Aorta (tissue), 5 donors: ENCODE results near the gene PTPRK. TPM values are rescaled to one million over a fixed set of nuclear protein-coding genes. Genes with fewer than 3 reads are reported as not detected.

Source experiments
- ATAC-seq: fragments of 200-7000 bp; cut with Tn5 transposase; one replicate; pipeline ENCODE4 v1.9.1; 2022; ENCODE audit warnings: moderate library complexity; ENCODE audit not compliant: low FRiP score
- DNase-seq, 2 donors: peaks; one replicate each; pipeline ENCODE4 v3.0.0-alpha.2; 2020
- H3K27ac ChIP-seq, 2 donors: one replicate each; pipeline ENCODE4 v1.5.1; 2013; ENCODE audit warnings: low read length in 2 of 2, mild to moderate bottlenecking in 2 of 2, moderate library complexity in 2 of 2, control low read depth in 1 of 2, inconsistent platforms in 1 of 2, low read depth in 1 of 2
- H3K27me3 ChIP-seq, 2 donors: one replicate each; pipeline ENCODE4 v1.6.1; 2013; ENCODE audit warnings: control low read depth in 1 of 2, low read length in 1 of 2, mild to moderate bottlenecking in 1 of 2, moderate library complexity in 1 of 2; ENCODE audit not compliant: insufficient read depth in 2 of 2, control insufficient read depth in 1 of 2
- H3K36me3 ChIP-seq, 2 donors: one replicate each; pipeline ENCODE4 v1.6.1; 2013; ENCODE audit warnings: control low read depth in 1 of 2, low read length in 1 of 2, mild to moderate bottlenecking in 1 of 2; ENCODE audit not compliant: insufficient read depth in 2 of 2, control insufficient read depth in 1 of 2
- H3K4me1 ChIP-seq, 2 donors: one replicate each; pipeline ENCODE4 v1.6.1; 2013; ENCODE audit warnings: low read length in 2 of 2, control low read depth in 1 of 2, mild to moderate bottlenecking in 1 of 2, moderate library complexity in 1 of 2; ENCODE audit not compliant: insufficient read depth in 2 of 2, control insufficient read depth in 1 of 2
- H3K4me3 ChIP-seq, 2 donors: one replicate each; pipeline ENCODE4 v1.5.1; 2013; ENCODE audit warnings: low read length in 2 of 2, control low read depth in 1 of 2, mild to moderate bottlenecking in 1 of 2
- H3K9me3 ChIP-seq: one replicate; pipeline ENCODE4 v1.6.1; 2013; ENCODE audit warnings: mild to moderate bottlenecking, low read length; ENCODE audit not compliant: control insufficient read depth
- WGBS, 2 donors: extraction: QIAGEN DNeasy Blood & Tissue Kit; methylation state at CpG; one replicate each; pipeline ENCODE4 v1.1.7; 2013; 5-methylcytosine and 5-hydroxymethylcytosine counted together
- intact Hi-C, 2 donors: fragments of 100-400 bp; cut with DNase I; formaldehyde crosslinking; loops; one replicate each; pipeline versions ENCODE4 v1.14.2 to v1.15.0; 2022
- polyA plus RNA-seq, 2 donors: library from polyadenylated mRNA; stranded (reverse); fragments of 200-250 nt; gene quantifications; one replicate each; pipeline ENCODE4 v1.2.3, GENCODE V29; 2013
- total RNA-seq, 2 donors: library from RNA; stranded (reverse); fragmentation: NEBNext Ultra II Directional; extraction: Animal tissue kit (Norgen Biotek cat#: 25700); gene quantifications; one replicate each; pipeline ENCODE4 v1.2.1, GENCODE V29; 2021
- donor health status: healthy with polysubstance abuse.
- donor health status: Bipolar disorder and iron deficiency.
- donor health status: DM: no; HTN: no; CAD: no.
- donor health status: DM: no; HTN: no; CAD: no.
- donor health status: DM: yes; HTN: yes; CAD: no.

PTPRK gene
- total and polyA plus RNA-seq, 4 donors: 3.9 to 50.6 (median 24.9) TPM

DNA sequence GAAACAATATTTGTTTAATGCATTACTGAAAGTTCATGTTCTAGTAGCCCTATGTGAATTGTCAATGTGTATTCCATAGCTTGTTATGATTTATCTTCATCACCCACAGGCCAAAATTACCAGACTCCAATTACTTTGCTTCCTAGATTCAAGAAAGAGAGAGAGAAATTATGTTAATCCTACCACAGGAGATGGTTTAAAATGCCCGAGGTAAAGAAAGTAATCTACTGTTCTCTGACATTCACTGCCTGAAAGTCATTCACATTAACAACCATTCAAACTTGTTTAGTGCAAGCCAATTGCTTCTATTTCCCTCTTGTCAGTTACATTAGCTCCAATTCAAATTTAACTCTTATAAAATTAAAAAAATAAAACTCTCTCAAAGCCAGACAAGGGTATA lies 359.1 kb downstream of the PTPRK start:
- DNase-seq: no peak
- H3K9me3 ChIP-seq: no peaks in the 10 kb centered on the region
- H3K27ac ChIP-seq: no peak overlapping the region
- no peak for ATAC-seq
- WGBS, 2 donors: 66 to 73% methylated on average over 1 of the region's 1 CpG
- intact Hi-C loops: no loop called here
- H3K4me3 ChIP-seq: no peak overlapping the region
- H3K36me3 ChIP-seq: no peaks in the 10 kb centered on the region
- H3K27me3 ChIP-seq: no peaks in the 10 kb centered on the region
- H3K4me1 ChIP-seq: no peaks in the 10 kb centered on the region

DNA sequence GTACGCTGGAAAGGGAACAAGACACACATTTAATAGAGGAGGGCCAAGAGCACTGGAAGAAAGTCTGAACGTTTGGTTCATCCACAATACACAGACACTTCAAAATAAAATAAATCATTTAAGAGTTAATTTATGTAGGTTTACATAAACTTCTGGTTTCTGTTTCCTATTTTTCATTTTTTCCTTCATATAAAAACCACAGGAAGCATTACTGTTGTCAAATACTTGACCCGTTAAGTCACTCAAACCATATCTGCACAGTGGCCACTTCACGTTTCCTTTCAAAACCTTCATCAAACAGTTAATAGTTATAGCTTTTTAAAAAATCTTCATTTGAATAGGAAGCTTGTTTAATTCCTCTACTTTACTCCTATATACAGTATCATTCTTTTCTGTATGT lies 361.9 kb downstream of the PTPRK start:
- no peaks in the 10 kb centered on the region for H3K27me3 ChIP-seq
- no peaks in the 10 kb centered on the region for H3K9me3 ChIP-seq
- H3K36me3 ChIP-seq: no peaks in the 10 kb centered on the region
- WGBS, 2 donors: 69 to 72% methylated on average over 4 of the region's 4 CpGs
- no peak for DNase-seq
- intact Hi-C loops: no loop called here
- H3K27ac ChIP-seq: no peak overlapping the region
- ATAC-seq: no peak
- H3K4me1 ChIP-seq: no peaks in the 10 kb centered on the region
- H3K4me3 ChIP-seq: no peak overlapping the region

DNA sequence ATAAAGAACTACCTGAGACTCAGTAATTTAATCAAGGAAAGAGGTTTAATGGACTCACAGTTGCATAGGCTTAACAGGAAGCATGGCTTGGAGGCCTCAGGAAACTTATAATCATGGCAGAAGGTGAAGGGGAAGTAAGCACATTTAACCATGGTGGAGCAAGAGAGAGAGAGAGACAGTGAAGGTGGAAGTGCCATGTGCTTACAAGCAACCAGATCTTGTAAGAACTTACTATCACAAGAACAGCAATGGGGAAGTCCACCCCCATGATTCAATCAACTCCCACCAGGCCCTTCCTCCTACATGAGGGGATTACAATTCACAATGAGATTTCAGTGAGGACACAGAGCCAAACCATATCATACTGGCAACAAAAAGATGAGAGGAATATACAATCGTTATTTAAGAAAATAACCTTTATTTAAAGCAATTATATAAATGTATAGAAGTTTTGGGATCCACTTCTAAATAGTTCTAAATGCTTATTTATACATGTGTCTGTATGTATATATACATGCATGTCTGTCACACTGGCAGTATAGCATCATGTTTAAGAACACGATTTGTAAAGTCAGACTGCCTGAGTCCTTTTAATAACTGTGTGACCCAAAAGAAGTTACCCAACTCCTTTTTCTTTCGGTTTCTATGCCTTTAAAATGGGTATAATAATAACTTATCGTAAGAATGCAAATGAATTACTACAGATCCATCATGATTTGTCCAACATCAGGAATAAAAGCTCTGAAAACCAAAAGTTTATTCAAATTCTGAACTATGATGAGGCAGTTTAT lies 363.9 kb downstream of the PTPRK start:
- DNase-seq (no peak), ATAC-seq (no peak)
- no peaks in the 10 kb centered on the region for H3K4me1 ChIP-seq
- intact Hi-C loops: no loop called here
- WGBS, 2 donors: 95 to 96% methylated on average over 4 of the region's 4 CpGs
- H3K27me3 ChIP-seq: no peaks in the 10 kb centered on the region
- H3K36me3 ChIP-seq: no peaks in the 10 kb centered on the region
- H3K9me3 ChIP-seq: no peaks in the 10 kb centered on the region
- H3K27ac ChIP-seq: no peak overlapping the region
- H3K4me3 ChIP-seq: no peak overlapping the region

DNA sequence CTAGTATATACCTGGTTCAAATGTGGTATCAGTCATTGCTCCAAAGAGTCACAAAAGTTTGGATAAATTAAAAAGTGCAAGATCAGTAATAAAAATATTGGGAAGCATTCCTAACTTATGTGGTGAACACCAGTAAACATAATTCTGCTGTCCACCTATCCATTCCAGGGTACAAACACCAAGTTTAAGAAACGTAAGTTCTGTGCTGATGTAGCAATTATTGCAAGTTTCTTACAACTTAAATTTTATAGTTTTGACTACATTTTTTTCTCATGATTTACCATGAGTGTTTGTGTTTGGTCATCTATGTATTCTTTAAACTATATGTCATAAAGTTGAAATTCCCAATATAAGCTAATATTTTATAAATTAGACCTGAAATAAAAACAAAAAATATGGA lies 364.6 kb downstream of the PTPRK start:
- Histone ChIP-seq H3K9me3 (no peaks in the 10 kb centered on the region), H3K4me3 (no peak overlapping the region), H3K4me1 (no peaks in the 10 kb centered on the region), H3K27ac (no peak overlapping the region), H3K36me3 (no peaks in the 10 kb centered on the region), H3K27me3 (no peaks in the 10 kb centered on the region)
- DNase-seq (no peak), ATAC-seq (no peak)
- WGBS, 2 donors: 96 to 97% methylated on average over 1 of the region's 1 CpG
- intact Hi-C loops: no loop called here

DNA sequence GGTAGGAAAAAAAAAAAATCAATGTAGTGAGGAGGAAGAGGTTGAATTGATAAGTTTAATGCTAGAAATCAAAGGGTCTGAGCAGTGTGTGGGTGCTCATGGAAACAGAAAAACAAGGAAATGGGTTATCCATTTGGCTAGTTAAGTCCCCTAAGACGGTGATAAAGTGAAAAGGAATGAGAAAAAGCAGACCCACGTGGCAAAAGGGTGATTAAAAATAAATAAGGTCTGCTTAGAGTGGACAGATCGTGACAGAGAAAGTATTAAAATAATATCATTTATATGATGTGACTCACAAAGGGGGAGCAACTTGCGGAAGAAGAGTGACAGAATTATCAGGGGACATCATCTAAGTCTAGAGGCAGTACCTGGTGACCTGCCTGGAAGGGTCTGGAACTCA lies 367.8 kb downstream of the PTPRK start:
- no peak for DNase-seq
- Histone ChIP-seq H3K4me3 (no peak overlapping the region), H3K4me1 (no peaks in the 10 kb centered on the region), H3K36me3 (no peaks in the 10 kb centered on the region), H3K9me3 (no peaks in the 10 kb centered on the region), H3K27me3 (no peaks in the 10 kb centered on the region), H3K27ac (no peak overlapping the region)
- WGBS, 2 donors: 68 to 70% methylated on average over 4 of the region's 4 CpGs
- no peak for ATAC-seq
- intact Hi-C loops: no loop called here

DNA sequence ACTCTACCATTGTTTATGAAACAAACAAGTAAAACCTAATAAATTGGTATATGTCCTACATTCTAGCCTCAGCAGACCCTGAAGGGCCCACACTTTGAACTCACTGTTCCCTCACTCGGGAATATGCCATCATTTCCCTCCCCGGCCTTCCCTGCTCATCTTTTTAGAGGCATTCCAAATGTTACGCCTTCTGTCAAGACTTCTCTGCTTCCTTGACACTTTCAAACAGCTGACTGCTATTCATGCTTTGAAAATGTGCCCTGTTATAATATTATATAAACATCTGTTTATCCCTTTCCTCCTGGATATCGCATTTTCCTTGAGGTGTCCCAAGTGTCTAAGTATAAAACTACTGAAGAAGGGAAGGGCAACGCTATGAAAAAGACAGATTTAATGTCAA lies 370.0 kb downstream of the PTPRK start:
- Histone ChIP-seq H3K36me3 (no peaks in the 10 kb centered on the region), H3K4me3 (no peak overlapping the region), H3K27ac (no peak overlapping the region), H3K9me3 (no peaks in the 10 kb centered on the region), H3K4me1 (no peaks in the 10 kb centered on the region), H3K27me3 (no peaks in the 10 kb centered on the region)
- DNase-seq: no peak
- WGBS, 2 donors: 94 to 96% methylated on average over 5 of the region's 5 CpGs
- no peak for ATAC-seq
- intact Hi-C loops: no loop called here

DNA sequence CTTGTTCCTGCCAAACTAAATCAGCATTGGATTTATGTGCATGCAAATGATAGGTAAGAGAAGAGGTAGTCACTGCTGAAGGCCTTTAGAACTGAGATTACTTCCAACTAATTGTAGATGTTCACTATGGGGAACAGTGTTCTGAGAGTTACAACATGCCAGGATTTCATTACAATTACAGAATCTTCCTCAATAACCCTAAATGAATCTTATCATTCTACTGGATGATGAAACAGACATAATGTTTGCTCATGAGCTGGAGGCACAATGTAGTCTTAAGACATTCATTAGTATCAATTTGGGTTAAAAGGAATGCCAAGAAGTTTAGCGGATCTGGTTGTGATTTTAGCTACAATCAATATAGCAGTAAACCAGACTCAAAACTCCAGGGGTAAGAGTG lies 370.6 kb downstream of the PTPRK start:
- ATAC-seq (no peak), DNase-seq (no peak)
- Histone ChIP-seq H3K27ac (no peak overlapping the region), H3K27me3 (no peaks in the 10 kb centered on the region), H3K36me3 (no peaks in the 10 kb centered on the region), H3K4me1 (no peaks in the 10 kb centered on the region), H3K4me3 (no peak overlapping the region), H3K9me3 (no peaks in the 10 kb centered on the region)
- WGBS, 2 donors: 94 to 97% methylated on average over 1 of the region's 1 CpG
- intact Hi-C loops: no loop called here

DNA sequence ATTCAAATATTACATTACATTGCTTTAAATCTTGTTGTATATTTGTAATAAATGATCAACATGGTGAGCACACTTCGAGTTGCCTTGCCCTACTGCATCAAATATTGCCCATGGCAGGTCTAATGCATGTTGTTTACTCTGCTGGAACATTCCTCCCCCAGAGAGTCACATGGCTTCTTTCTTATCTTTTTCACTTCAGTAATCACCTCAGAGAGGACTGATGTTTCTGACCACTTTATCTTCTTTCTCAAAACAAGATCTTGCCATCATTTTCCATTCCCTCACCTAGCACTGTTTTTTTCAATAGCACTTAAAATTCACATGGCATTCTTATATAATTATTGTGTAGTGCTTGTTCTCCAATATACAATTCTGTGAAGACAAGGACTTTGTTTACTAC lies 376.1 kb downstream of the PTPRK start:
- H3K27me3 ChIP-seq: no peaks in the 10 kb centered on the region
- intact Hi-C loops: no loop called here
- no peak overlapping the region for H3K27ac ChIP-seq
- H3K9me3 ChIP-seq: no peaks in the 10 kb centered on the region
- H3K36me3 ChIP-seq: no peaks in the 10 kb centered on the region
- no peak for ATAC-seq
- WGBS, 2 donors: 86 to 90% methylated on average over 1 of the region's 1 CpG
- no peak overlapping the region for H3K4me3 ChIP-seq
- H3K4me1 ChIP-seq: no peaks in the 10 kb centered on the region
- no peak for DNase-seq

DNA sequence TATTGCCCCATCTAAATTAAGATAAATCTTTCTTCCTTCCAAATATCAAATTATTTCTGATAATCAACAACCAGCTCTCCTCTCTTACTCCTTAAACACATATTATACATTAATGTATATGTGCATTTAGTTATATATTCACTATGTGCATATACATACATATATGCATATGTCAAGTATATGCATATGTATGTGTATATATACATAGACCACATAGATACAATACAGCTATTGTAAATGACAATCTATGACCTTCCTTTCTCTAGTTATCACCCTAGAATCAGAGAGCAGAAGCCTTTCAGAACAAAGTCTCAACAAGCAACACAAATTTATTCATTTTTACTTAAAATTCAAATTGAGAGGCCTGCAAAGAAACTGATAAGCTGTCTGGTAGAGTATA lies 378.5 kb downstream of the PTPRK start:
- intact Hi-C loops: no loop called here
- Histone ChIP-seq H3K9me3 (no peaks in the 10 kb centered on the region), H3K4me3 (no peak overlapping the region), H3K36me3 (no peaks in the 10 kb centered on the region), H3K27ac (no peak overlapping the region), H3K27me3 (no peaks in the 10 kb centered on the region), H3K4me1 (no peaks in the 10 kb centered on the region)
- no peak for DNase-seq
- no peak for ATAC-seq
